ENCODE results near the gene HSD17B11. TPM values are rescaled to one million over a fixed set of nuclear protein-coding genes. Genes with fewer than 3 reads are reported as not detected.

HSD17B11 gene
- total and polyA plus RNA-seq, 2 of the 8 experiments (the other 6 are each of a cell fraction or from before 2014, with no cell fraction given): 6.0 to 9.0 TPM

GRCh38 chr4:87414816-87415215, 23.8 kb upstream of the HSD17B11 start:
- DNase-seq (ENCODE audit: low read depth in 1 of 2, low spot score in 2 of 2) (no peak), FAIRE-seq (no peak)
- H3K56ac ChIP-seq (replicated peaks; ENCODE audit: insufficient read length, low read depth, low read length): no peak overlapping the region
- POLR2A ChIA-PET (ENCODE audit: partially characterized antibody): no interaction called here
- CTCF ChIA-PET (ENCODE audit: partially characterized antibody): no interaction called here
- no peaks in the 10 kb centered on the region for H3K23me2 ChIP-seq (ENCODE audit: low read depth, low read length)
- H2AK5ac ChIP-seq (ENCODE audit: low read depth, low read length): no peak overlapping the region
- no peaks in the 10 kb centered on the region for H3K79me2 ChIP-seq (ENCODE audit: control insufficient read depth in 1 of 2, insufficient read depth in 2 of 2, low read length in 2 of 2)
- no peaks in the 10 kb centered on the region for H3K79me1 ChIP-seq (ENCODE audit: low read depth, low read length)
- H4K91ac ChIP-seq (replicated peaks; ENCODE audit: insufficient read length, low read length): no peak overlapping the region
- H3K14ac ChIP-seq (ENCODE audit: insufficient read length): no peak overlapping the region
- H3K23ac ChIP-seq (ENCODE audit: insufficient read length): no peak overlapping the region
- no peak overlapping the region for H2BK5ac ChIP-seq (ENCODE audit: low read depth, low read length)
- no peak overlapping the region for H3K4ac ChIP-seq (replicated peaks; ENCODE audit: insufficient read length, low read depth, low read length)
- peaks cover 0 to 2% (median 0%) of the 10 kb centered on the region in 4 experiments; a peak in 2 of 7 replicates for H3K4me1 ChIP-seq (replicated peaks in 1 of 4; ENCODE audit: control insufficient read depth in 3 of 4, insufficient read depth in 4 of 4, low read length in 3 of 4)
- H3K9me3 ChIP-seq (ENCODE audit: insufficient read depth in 2 of 2, low read depth in 1 of 2, low read length in 1 of 2): 0 out of 4 replicates have a peak, but pooled peaks cover 0 to 2% of the 10 kb centered on the region in 2 experiments
- no peak overlapping the region for H3K9ac ChIP-seq (replicated peaks in 1 of 4; ENCODE audit: extremely low read depth in 1 of 4, low read depth in 3 of 4, low read length in 3 of 4)
- no peak overlapping the region for H2AFZ ChIP-seq (ENCODE audit: low read length)
- H2BK120ac ChIP-seq (replicated peaks; ENCODE audit: low read depth, low read length): no peak overlapping the region
- no peak overlapping the region for H3K4me2 ChIP-seq (ENCODE audit: insufficient read depth in 1 of 2, low read depth in 2 of 2, low read length in 2 of 2)
- TF ChIP-seq MAX (IDR thresholded peaks at IDR 0.05) (no peak), ATF3 (IDR thresholded peaks at IDR 0.05; ENCODE audit: insufficient read depth, low read depth, low read length) (no peak), SP2 (IDR thresholded peaks at IDR 0.05; ENCODE audit: low read length) (no peak), CTCF (IDR thresholded peaks at IDR 0.05; ENCODE audit: control extremely low read depth in 1 of 3, insufficient read depth in 1 of 3, low read depth in 1 of 3, low read length in 3 of 3) (no peak), POLR2AphosphoS5 (IDR thresholded peaks at IDR 0.05; ENCODE audit: low read depth, low read length) (no peak), JUN (IDR thresholded peaks at IDR 0.05; ENCODE audit: low read depth, low read length) (no peak)
- H4K5ac ChIP-seq (ENCODE audit: insufficient read length, low read depth, low read length): no peak overlapping the region
- H2BK15ac ChIP-seq (ENCODE audit: low read length): no peak overlapping the region
- no peak overlapping the region for H3K18ac ChIP-seq (ENCODE audit: extremely low read depth, low read length)
- no peak overlapping the region for H3K4me3 ChIP-seq (ENCODE audit: extremely low read depth in 1 of 4, insufficient read depth in 2 of 4, low read depth in 3 of 4, low read length in 4 of 4)
- no peak overlapping the region for H3K27ac ChIP-seq (ENCODE audit: low read depth, low read length)
- no peaks in the 10 kb centered on the region for H3K27me3 ChIP-seq (replicated peaks in 1 of 4; ENCODE audit: control insufficient read depth in 3 of 4, extremely low read depth in 1 of 4, insufficient read depth in 3 of 4, low read length in 3 of 4)
- H3K36me3 ChIP-seq (ENCODE audit: control insufficient read depth in 2 of 4, insufficient read depth in 4 of 4, low read length in 3 of 4): no peaks in the 10 kb centered on the region
- no peaks in the 10 kb centered on the region for H4K20me1 ChIP-seq (replicated peaks in 1 of 2; ENCODE audit: control insufficient read depth in 1 of 2, insufficient read depth in 2 of 2, low read length in 2 of 2)
- H2BK20ac ChIP-seq (ENCODE audit: low read length): no peak overlapping the region
- no peak overlapping the region for H4K8ac ChIP-seq (ENCODE audit: extremely low read depth, insufficient read depth, low read length)
- H2BK12ac ChIP-seq (ENCODE audit: low read depth, low read length): no peak overlapping the region

Data from H1 (cell line).